MM.1S (cell line): Measurements from ENCODE around the gene ZNF93.
"Not testable (repeated sequence)": the region's sequence is repeated elsewhere in the genome, so short reads cannot be mapped to it uniquely, and the experiment has no call there.

ENCODE experiments used
- DNase-seq: peaks from one replicate; pipeline ENCODE4 v3.0.0-alpha.2; 2015
- H2AFZ ChIP-seq: fragments of 300-600 bp; sonication (generic); 2 replicates; pipeline ENCODE4 v1.6.0; 2016; ENCODE audit warnings: antibody characterized with exemption, low read length
- H3F3A ChIP-seq: fragments of 300-600 bp; sonication (generic); 2 replicates; pipeline ENCODE4 v1.6.1; 2016; ENCODE audit warnings: mild to moderate bottlenecking, antibody characterized with exemption, low read length, moderate library complexity, mixed read lengths; ENCODE audit not compliant: insufficient read depth
- H3K27ac ChIP-seq: fragments of 300-600 bp; sonication (generic); 2 replicates; pipeline ENCODE4 v1.5.1; 2016; ENCODE audit warnings: mild to moderate bottlenecking, low read length
- H3K27me3 ChIP-seq: fragments of 300-600 bp; sonication (generic); replicated peaks from 2 replicates; pipeline ENCODE4 v1.6.0; 2016; ENCODE audit warnings: low read length; ENCODE audit not compliant: insufficient read depth
- H3K36me3 ChIP-seq: fragments of 300-600 bp; sonication (generic); replicated peaks from 2 replicates; pipeline ENCODE4 v1.6.1; 2016; ENCODE audit warnings: mild to moderate bottlenecking, low read length, mixed read lengths; ENCODE audit not compliant: insufficient read depth
- H3K4me1 ChIP-seq: fragments of 300-600 bp; sonication (generic); 2 replicates; pipeline ENCODE4 v1.6.1; 2016; ENCODE audit warnings: low read length, mixed read lengths
- H3K4me2 ChIP-seq: fragments of 300-600 bp; sonication (generic); 2 replicates; pipeline ENCODE4 v1.6.0; 2016; ENCODE audit warnings: low read depth, low read length
- H3K4me3 ChIP-seq: fragments of 300-600 bp; sonication (generic); 2 replicates; pipeline ENCODE4 v1.5.1; 2016; ENCODE audit warnings: low read length, mixed read lengths
- H3K79me2 ChIP-seq: fragments of 300-600 bp; sonication (generic); 2 replicates; pipeline ENCODE4 v1.6.1; 2016; ENCODE audit warnings: mixed run types, low read length, mixed read lengths
- H3K9ac ChIP-seq: fragments of 300-600 bp; sonication (generic); 2 replicates; pipeline ENCODE4 v1.6.1; 2016; ENCODE audit warnings: low read length, mixed read lengths
- H3K9me2 ChIP-seq: fragments of 300-600 bp; sonication (generic); replicated peaks from 2 replicates; pipeline ENCODE4 v1.6.1; 2016; ENCODE audit warnings: mild to moderate bottlenecking, low read length, mixed read lengths; ENCODE audit not compliant: insufficient read depth
- H3K9me3 ChIP-seq: fragments of 300-600 bp; sonication (generic); replicated peaks from 2 replicates; pipeline ENCODE4 v1.6.1; 2016; ENCODE audit warnings: mild to moderate bottlenecking, low read length, mixed read lengths; ENCODE audit not compliant: insufficient read depth
- H4K20me1 ChIP-seq: fragments of 300-600 bp; sonication (generic); 2 replicates; pipeline ENCODE4 v1.6.1; 2016; ENCODE audit warnings: mild to moderate bottlenecking, low read length, moderate library complexity, mixed read lengths; ENCODE audit not compliant: insufficient read depth
- EZH2 ChIP-seq: fragments of 300-600 bp; sonication (generic); optimal IDR thresholded peaks from 2 replicates; pipeline ENCODE3; 2017; ENCODE audit warnings: low read depth, mild to moderate bottlenecking, antibody characterized with exemption, low read length, mixed read lengths
- EZH2phosphoT487 ChIP-seq: fragments of 300-600 bp; sonication (generic); IDR thresholded peaks from 2 replicates; pipeline ENCODE4 v1.6.1; 2018; ENCODE audit warnings: antibody characterized with exemption, low read length
- TF ChIP-seq, protein P1 (sequence below): fragments of 300-600 bp; sonication (generic); IDR thresholded peaks from 2 replicates; pipeline ENCODE4 v1.5.1; 2016; ENCODE audit warnings: antibody characterized with exemption, low read length, mixed read lengths

ZNF93 gene

DNA sequence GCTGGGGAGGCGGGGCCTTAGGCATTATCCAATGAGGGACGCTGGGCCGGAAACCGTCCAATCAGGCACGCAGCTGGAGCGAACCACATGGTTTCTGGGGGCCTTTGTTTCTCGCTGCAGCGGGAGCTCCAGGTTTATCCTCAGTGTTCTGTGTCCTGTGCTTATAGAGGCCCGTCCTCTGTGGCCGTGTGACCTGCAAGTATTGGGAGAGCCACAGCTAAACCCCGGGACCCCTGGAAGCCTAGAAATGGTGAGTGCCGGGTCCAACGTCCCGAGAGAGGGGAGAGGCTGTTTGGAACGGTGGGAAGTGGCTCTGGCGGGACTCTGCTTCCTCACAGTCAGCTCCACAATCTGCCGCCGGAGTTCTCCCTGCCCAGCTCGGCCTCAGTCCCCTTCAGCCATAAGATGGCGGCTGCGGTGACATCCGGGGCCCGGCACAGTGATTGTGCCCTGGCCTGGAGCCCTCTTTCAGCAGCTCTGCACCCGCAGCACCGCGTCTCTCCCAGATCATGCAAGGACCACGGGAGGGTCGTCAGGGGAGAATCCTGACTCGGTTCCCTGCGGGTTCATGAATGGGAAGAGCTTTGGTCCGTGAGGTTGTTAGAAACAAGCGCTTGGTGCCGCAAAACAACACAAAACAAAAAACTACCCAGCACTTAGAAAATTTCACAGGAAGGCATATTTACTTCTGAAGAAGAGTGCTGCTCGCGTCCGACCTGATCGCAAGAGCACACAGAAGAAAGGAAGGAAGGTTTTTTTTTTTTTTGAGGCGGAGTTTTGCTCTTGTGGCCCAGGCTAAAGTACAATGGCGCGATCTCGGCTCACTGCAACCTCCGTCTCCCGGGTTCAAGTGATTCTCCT is 34.8 kb upstream of the ZNF93 start, which contains the start of gene ZNF253:
ZNF253 (plus strand) TSS at position 133 of the 861 bp plus-strand sequence; CDS start at position 248, 115 bp downstream.
- Histone ChIP-seq H3K9ac (peak within 1 kb of the TSS; percentile 85), H3K9me3 (no peaks in the 10 kb centered on the region), H3K4me2 (peak within 1 kb of the TSS; percentile 62), H3K4me1 (no peaks in the 10 kb centered on the region), H4K20me1 (no peaks in the 10 kb centered on the region), H3K36me3 (peaks cover 3% of the 10 kb centered on the region; the same call in 1 of the 2 replicates), H3F3A (peaks cover 8% of the 10 kb centered on the region), H2AFZ (peak within 1 kb of the TSS; percentile 99), H3K27me3 (no peaks in the 10 kb centered on the region), H3K9me2 (no peaks in the 10 kb centered on the region), H3K27ac (peak within 1 kb of the TSS; percentile 93), H3K79me2 (peaks cover 47% of the 10 kb centered on the region), H3K4me3 (peak within 1 kb of the TSS; percentile 98)
- DNase-seq: peak; percentile 98
- TF ChIP-seq, protein P1, sequence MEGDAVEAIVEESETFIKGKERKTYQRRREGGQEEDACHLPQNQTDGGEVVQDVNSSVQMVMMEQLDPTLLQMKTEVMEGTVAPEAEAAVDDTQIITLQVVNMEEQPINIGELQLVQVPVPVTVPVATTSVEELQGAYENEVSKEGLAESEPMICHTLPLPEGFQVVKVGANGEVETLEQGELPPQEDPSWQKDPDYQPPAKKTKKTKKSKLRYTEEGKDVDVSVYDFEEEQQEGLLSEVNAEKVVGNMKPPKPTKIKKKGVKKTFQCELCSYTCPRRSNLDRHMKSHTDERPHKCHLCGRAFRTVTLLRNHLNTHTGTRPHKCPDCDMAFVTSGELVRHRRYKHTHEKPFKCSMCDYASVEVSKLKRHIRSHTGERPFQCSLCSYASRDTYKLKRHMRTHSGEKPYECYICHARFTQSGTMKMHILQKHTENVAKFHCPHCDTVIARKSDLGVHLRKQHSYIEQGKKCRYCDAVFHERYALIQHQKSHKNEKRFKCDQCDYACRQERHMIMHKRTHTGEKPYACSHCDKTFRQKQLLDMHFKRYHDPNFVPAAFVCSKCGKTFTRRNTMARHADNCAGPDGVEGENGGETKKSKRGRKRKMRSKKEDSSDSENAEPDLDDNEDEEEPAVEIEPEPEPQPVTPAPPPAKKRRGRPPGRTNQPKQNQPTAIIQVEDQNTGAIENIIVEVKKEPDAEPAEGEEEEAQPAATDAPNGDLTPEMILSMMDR: no peak; the same call in 1 of the 2 replicates
- TF ChIP-seq EZH2phosphoT487 (no peak), EZH2 (no peak)

DNA sequence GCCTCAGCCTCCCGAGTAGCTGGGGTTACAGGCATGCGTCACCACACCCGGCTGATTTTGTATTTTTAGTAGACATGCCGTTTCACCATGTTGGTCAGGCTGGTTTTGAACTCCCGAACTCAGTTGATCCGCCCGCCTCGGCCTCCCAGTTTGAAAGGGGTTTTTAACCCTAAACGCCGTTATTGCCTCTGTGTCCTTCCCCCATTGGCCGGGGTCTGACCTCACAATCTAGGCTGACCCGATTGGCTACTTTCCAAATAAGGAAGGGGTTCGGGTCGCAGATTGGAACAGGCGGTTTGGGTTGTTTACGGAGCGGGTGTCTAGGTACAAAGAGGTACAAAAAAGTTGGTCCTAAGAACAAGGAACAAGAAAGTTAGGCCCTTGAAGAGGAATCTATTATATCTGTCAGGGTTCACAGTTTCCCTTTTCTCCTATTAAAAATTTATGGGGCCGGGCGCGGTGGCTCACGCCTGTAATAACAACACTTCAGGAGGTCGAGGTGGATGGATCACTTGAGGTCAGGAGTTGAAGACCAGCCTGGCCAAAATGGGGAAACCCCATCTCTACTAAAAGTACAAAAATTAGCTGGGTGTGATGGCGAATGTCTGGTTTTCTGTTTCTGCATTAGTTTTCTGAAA is 34.0 kb upstream of the ZNF93 start:
- peaks cover 3% of the 10 kb centered on the region; the same call in 1 of the 2 replicates for H3K36me3 ChIP-seq
- peak overlapping the region; percentile 85 for H3K9ac ChIP-seq
- peaks cover 8% of the 10 kb centered on the region for H3F3A ChIP-seq
- peak; percentile 12 for DNase-seq
- H2AFZ ChIP-seq: peak overlapping the region; percentile 99
- TF ChIP-seq EZH2: no peak
- H3K79me2 ChIP-seq: peaks cover 55% of the 10 kb centered on the region
- no peaks in the 10 kb centered on the region for H3K9me3 ChIP-seq
- peak overlapping the region; percentile 62 for H3K4me2 ChIP-seq
- H3K27me3 ChIP-seq: no peaks in the 10 kb centered on the region
- no peaks in the 10 kb centered on the region for H3K9me2 ChIP-seq
- H4K20me1 ChIP-seq: no peaks in the 10 kb centered on the region
- no peaks in the 10 kb centered on the region for H3K4me1 ChIP-seq
- peak overlapping the region; percentile 93; the same call in 1 of the 2 replicates for H3K27ac ChIP-seq
- peak overlapping the region; percentile 98 for H3K4me3 ChIP-seq

DNA sequence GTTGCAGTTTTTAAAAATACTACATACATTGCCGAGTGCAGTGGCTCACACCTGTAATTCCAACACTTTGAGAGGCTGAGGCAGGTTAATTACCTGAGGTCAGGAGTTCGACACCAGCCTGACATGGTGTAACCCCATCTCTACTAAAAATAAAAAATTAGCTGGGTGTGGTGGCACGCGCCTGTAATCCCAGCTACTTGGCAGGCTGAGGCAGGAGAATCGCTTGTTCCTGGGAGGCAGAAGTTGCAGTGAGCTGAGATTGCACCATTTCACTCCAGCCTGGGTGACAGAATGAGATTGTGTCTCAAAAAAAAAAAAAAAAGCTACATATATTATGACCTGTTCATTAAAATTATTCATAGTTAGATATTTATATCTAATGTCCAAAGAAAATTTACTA is 30.7 kb upstream of the ZNF93 start:
- H3K4me3 ChIP-seq, H3K36me3 ChIP-seq, H3F3A ChIP-seq, H3K4me2 ChIP-seq, H3K9ac ChIP-seq, H3K9me2 ChIP-seq, H2AFZ ChIP-seq, H4K20me1 ChIP-seq, H3K27me3 ChIP-seq, H3K9me3 ChIP-seq, H3K4me1 ChIP-seq, H3K27ac ChIP-seq, DNase-seq: not testable (repeated sequence)
- peaks cover 65% of the 10 kb centered on the region for H3K79me2 ChIP-seq

DNA sequence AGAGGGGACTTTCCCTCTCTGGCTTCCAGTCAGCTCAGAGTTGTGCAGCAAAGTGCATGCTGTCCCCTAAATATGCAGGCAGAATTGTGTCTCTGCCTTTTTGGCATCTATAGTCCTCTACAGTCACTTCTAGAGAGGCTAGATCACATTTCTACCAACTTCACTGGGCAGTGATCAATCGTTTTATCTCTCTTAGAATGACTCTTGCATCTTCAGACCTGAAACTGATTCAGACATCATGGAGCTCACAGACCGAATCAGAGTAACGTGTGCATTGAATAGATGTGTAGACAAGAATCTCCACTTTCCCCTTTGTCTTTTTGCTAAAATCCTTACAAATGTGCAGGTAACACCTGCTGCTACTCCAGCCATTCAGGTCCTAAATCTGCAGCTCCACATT is 28.8 kb upstream of the ZNF93 start:
- H3F3A ChIP-seq: no peaks in the 10 kb centered on the region; the same call in 1 of the 2 replicates
- no peak for DNase-seq
- H3K4me3 ChIP-seq: no peak overlapping the region
- H3K27me3 ChIP-seq: no peaks in the 10 kb centered on the region
- H3K4me2 ChIP-seq: no peak overlapping the region
- no peak overlapping the region for H2AFZ ChIP-seq
- H3K36me3 ChIP-seq: peaks cover 6% of the 10 kb centered on the region; the same call in 1 of the 2 replicates
- no peaks in the 10 kb centered on the region for H3K9me3 ChIP-seq
- H3K4me1 ChIP-seq: no peaks in the 10 kb centered on the region
- peaks cover 56% of the 10 kb centered on the region for H3K79me2 ChIP-seq
- no peak overlapping the region for H3K9ac ChIP-seq
- TF ChIP-seq, protein P1: no peak
- TF ChIP-seq EZH2 (no peak), EZH2phosphoT487 (no peak)
- no peaks in the 10 kb centered on the region for H4K20me1 ChIP-seq
- H3K9me2 ChIP-seq: no peaks in the 10 kb centered on the region
- H3K27ac ChIP-seq: no peak overlapping the region
